Coronary artery (tissue), 2 donors: ENCODE data around the gene ARMCX4.

Source experiments
- DNase-seq: peaks from one replicate; pipeline ENCODE4 v3.0.0-alpha.2; 2017; ENCODE audit warnings: low spot score
- H3K27ac ChIP-seq, 2 donors: fragments of 200-600 bp; sonication (generic); one replicate each; pipeline ENCODE4 v1.5.1; 2016 to 2019
- H3K4me3 ChIP-seq: fragments of 200-600 bp; sonication (generic); 2 replicates; pipeline ENCODE4 v1.5.1; 2016; ENCODE audit warnings: mild to moderate bottlenecking, moderate library complexity
- CTCF ChIP-seq: fragments of 200-600 bp; sonication (generic); IDR thresholded peaks from one replicate; pipeline ENCODE4 v1.5.1; 2019; ENCODE audit warnings: antibody characterized with exemption

ARMCX4 gene

GRCh38 chrX:101485212-101485949 is at the start of gene ARMCX4:
ARMCX4 (plus strand) TSS chrX:101485456; CDS start chrX:101488590, 3,134 bp downstream.
- Histone ChIP-seq H3K27ac (peak within 1 kb of the TSS in 1 of 2 donors; percentile 40), H3K4me3 (peak within 1 kb of the TSS; percentile 79)
- DNase-seq = no peak
- TF ChIP-seq CTCF = no peak

GRCh38 chrX:101442085-101442484 is 43.2 kb upstream of the ARMCX4 start:
- Histone ChIP-seq H3K27ac (no peak overlapping the region), H3K4me3 (no peak overlapping the region)
- no peak for TF ChIP-seq CTCF
- DNase-seq = no peak

GRCh38 chrX:101449279-101449678 is 36.0 kb upstream of the ARMCX4 start:
- Histone ChIP-seq H3K27ac (no peak overlapping the region), H3K4me3 (no peak overlapping the region)
- TF ChIP-seq CTCF = no peak
- no peak for DNase-seq

- no peak for DNase-seq
- no peak overlapping the region for H3K27ac ChIP-seq
- TF ChIP-seq CTCF = no peak
These were observed 35.2 kb upstream of the ARMCX4 start for GRCh38 chrX:101450085-101450484.

GRCh38 chrX:101450961-101451360 is 34.3 kb upstream of the ARMCX4 start:
- DNase-seq = no peak
- H3K4me3 ChIP-seq = no peak overlapping the region
- no peak overlapping the region for H3K27ac ChIP-seq
- TF ChIP-seq CTCF = no peak

More at GRCh38 chrX:101450085-101450484, 35.2 kb upstream of the ARMCX4 start:
- H3K4me3 ChIP-seq = no peak overlapping the region

- TF ChIP-seq CTCF = no peak
- Histone ChIP-seq H3K27ac (no peak overlapping the region), H3K4me3 (no peak overlapping the region)
- no peak for DNase-seq
These were observed 33.2 kb upstream of the ARMCX4 start for GRCh38 chrX:101452056-101452455.

- TF ChIP-seq CTCF = no peak
- DNase-seq = no peak
- H3K27ac ChIP-seq = no peak overlapping the region
- H3K4me3 ChIP-seq = no peak overlapping the region
These were observed 24.6 kb upstream of the ARMCX4 start for GRCh38 chrX:101460669-101461068.
